Measurements from ENCODE around the gene KCTD16.
A peak's percentile ranks its signal among the peaks of the same experiment; 100 is the strongest.

The KCTD16 gene

GRCh38 chr5:144332265-144332664 is 161.6 kb downstream of the KCTD16 start:
- no peak for DNase-seq

DNA sequence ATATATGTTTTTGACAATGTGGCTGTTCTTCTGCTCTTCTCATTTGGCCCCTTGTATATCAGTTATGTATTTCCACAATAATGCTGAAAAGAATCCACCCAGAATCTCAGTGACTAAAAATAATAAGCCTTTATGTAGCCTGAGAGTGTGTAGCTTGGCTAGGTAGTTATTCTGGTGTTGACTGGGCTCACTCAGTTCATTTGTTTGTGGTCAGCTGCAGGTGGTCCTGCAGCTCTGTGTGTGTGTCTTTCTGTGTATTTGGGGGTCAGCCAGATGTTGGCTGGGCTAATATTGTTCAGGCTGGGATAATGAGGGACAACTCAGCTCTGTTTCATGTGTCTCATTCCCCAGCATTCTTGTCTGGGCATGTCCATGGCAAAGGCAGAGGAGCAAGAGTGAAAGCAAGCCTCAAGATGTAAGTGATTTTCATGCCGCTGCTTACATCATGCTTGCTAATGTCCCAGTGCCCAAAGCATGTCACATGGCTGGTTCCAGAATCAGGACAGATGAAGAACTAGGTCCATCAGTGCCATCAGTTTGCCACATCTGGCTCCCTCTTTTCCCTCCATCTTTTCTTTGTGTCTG is 162.8 kb downstream of the KCTD16 start:
- no peak for DNase-seq

DNA sequence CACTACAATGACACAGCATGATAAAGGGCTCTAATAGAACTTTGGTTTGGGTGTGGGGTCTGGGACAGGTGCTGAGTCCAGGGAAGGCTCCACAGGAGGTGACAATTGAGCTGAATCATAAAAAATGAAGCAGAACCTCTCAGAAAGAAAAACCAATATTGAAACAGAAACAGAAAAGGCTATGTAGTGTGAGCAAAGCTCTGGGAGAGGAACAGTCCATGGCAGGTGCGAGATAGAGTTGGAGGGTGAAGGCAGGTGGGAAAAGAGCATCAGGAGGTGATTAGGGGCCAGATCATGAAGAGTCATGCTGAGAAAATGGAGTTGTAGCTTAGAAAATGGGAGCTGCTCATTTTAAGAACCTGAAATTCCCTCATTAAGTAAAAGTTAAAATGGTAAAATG is 164.9 kb downstream of the KCTD16 start:
- no peak for DNase-seq

- DNase-seq, result peak in 5 of 51 donors; percentile 2 to 26 (median 10)
Observed at GRCh38 chr5:144336191-144336961, 165.7 kb downstream of the KCTD16 start.

- no peak for DNase-seq
Observed at GRCh38 chr5:144352330-144352729, 181.7 kb downstream of the KCTD16 start.

- no peak for DNase-seq
Observed at GRCh38 chr5:144352732-144353317, 182.2 kb downstream of the KCTD16 start.

GRCh38 chr5:144356489-144356888 is 185.8 kb downstream of the KCTD16 start:
- DNase-seq, result no peak

- no peak for DNase-seq
Observed at GRCh38 chr5:144361406-144361805, 190.7 kb downstream of the KCTD16 start.

- no peak for DNase-seq
Observed at GRCh38 chr5:144365885-144366284, 195.2 kb downstream of the KCTD16 start.

DNA sequence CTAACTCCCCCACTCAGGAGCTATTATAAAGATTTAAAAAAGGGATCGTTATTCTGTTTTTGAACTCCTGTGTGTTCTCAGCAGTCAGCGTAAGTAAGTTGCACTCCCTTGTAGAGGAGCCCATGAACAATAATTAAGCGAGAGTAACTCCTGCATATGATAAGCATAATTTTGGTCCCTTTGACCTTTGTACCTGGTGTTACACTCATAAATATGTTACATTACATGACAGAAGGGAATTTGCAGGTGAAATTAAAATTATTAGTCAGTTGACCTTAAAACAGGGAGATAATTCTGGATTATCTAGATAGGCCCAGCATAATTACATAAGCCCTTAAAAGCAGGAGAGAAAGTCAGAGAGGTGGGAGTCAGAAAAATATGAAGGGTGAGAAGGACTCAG is 197.3 kb downstream of the KCTD16 start:
- DNase-seq, result no peak

- DNase-seq, result no peak
Observed at GRCh38 chr5:144368556-144368955, 197.9 kb downstream of the KCTD16 start.

DNA sequence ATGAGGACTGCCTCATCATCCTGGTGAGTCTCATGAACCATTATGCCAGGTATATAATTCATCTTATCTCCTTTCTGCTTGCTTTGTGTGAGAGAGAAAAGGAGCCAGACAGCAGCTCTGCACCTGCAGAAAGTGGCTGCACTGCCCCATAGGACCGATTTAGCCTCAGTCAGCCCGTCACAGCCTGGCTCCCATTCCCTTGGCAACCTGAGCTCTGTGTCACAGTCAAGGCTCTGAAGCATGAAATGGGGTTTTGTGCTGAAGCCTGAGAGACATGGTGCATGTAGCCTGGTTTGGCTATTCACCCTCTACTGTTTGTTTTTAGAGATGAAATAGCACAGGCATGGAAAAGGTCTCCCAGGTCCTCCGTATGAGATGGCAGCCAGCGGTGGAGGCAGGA is 198.3 kb downstream of the KCTD16 start:
- peak in 1 of 51 donors; percentile 1 for DNase-seq

DNA sequence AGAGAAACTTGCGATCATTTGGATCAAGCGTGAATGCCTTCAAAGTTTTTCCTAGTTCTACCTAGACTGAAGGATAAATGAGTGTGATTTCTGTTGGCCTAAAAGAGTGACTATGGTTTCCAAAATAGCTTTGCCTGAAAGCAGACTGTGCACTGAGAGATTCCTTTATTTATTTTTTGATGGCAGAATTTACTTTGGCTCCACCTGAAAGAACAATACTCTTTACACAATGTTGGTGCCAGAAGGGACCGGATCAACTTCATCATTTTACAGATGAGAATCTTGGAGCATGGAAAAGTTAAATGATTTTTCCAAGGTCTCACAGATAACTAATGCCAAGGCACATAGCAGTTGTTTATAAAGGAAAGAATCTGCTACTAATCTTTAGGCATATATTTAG is 199.6 kb downstream of the KCTD16 start:
- DNase-seq, result no peak

DNA sequence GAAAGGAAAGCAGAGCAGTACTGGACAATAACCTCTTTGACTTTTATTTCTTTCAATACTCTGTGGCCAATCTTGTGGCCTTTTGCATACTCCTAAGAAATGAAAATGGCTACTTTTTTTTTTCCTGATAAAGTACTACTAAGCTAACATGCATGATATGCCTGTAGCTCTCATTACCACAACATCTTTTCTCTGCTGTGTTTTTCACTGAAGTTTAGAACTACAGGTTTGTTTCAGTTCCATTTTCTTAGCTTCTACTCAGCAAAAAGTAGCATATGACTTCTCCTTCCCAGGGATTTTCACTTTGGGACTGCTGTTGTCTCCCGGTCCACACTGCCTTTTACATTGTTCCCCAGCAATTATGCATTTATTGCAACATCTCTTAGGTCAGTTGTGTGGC is 204.0 kb downstream of the KCTD16 start:
- no peak for DNase-seq

- no peak for DNase-seq
Observed at GRCh38 chr5:144377207-144377606, 206.5 kb downstream of the KCTD16 start.

DNA sequence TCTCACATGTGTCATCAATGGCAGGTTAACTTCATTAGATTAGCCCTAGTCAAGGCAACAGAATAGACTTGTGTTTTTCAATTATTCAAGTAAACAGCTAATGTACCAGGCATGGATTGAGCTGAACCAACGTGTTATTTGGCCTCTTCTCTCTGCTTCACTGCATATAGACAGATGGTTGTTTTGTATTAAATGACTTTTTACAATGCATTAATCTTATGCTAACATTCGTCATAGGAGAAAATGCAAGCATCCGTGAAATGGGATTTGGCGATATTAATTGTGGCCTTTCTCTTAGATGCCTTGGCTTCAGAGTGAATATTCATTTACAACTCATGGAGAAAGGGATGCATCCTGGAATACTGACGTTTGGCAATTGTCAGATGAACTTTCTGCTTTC is 208.0 kb downstream of the KCTD16 start:
- DNase-seq, result no peak

DNA sequence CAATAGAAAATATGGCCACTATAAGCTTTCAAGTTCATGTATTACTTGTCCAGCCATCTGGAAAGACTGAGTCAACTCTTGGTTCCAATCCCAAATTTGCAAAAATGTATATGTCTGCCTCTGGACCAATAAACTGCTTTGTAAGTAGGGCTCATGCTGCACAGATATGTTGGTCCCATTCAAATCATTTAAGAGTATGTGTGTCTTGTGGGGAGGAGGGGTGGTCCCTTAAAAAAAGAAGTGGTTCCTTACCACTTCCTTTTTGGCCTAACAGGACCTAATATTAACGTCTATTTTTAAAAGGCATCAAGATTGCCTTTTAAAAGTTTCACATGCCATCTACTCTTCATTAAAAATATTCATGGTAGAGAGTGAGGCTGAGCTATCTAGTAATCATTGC is 214.9 kb downstream of the KCTD16 start:
- no peak for DNase-seq

DNA sequence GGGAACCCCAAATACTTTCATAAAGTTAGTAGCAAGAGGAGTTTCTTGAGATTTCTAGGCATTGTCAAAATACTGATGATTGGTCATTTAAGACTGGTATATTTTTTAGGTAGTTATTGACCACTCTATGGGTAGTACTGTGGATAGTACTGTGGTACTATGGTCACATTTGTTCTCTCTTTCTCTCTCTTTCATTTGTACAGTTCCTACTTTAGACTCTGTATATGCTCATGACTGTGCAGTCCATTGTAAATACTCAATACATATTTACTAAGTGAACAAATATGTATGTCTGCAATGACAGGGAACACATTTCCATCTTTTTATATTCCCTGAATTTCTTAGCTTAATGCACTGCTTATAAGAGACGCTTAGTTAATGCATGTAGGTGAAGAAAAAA is 215.6 kb downstream of the KCTD16 start:
- DNase-seq, result no peak

- no peak for DNase-seq
Observed at GRCh38 chr5:144390133-144390532, 219.5 kb downstream of the KCTD16 start.

DNA sequence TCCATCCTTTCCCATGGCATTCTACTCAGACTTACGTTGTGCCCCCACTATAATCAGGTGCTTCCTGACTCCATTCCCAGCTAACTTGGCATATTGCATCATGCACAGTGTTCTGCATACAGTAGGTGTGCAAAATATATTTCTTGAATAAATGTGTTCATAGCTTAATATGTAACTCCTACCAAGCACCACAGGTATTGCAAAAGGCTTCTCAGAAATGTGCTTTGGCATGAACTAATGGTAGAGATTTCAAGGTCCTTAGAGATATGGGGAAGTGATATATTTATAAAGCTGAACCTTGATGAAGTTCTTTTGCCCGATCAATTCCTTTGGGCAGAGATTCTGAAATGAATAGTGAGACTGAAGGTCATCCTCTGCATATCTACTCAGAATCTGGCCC is 220.4 kb downstream of the KCTD16 start:
- no peak for DNase-seq

- DNase-seq, result no peak
Observed at GRCh38 chr5:144393641-144394435, 223.2 kb downstream of the KCTD16 start.

- no peak for DNase-seq
Observed at GRCh38 chr5:144395704-144396103, 225.0 kb downstream of the KCTD16 start.

Data from hypothalamus (tissue), 51 donors.